IMR-90 (cell line): Measurements from ENCODE around the gene SMIM41. TPM values are rescaled to one million over a fixed set of nuclear protein-coding genes. Genes with fewer than 3 reads are reported as not detected.

Experiments used
- CEBPB ChIP-seq: IDR thresholded peaks from 2 replicates; pipeline ENCODE4 v1.6.1; 2012; ENCODE audit warnings: low read depth, low read length, improper control_type of control experiment
- FOS ChIP-seq: fragments of 150-350 bp; IDR thresholded peaks from 2 replicates; pipeline ENCODE4 v1.6.1; 2016; ENCODE audit warnings: low read depth, low read length
- RFX5 ChIP-seq: IDR thresholded peaks from 2 replicates; pipeline ENCODE4 v1.8.0; 2012; ENCODE audit warnings: low read depth, mild to moderate bottlenecking, low read length, moderate library complexity
- polyA plus RNA-seq, 3 experiments: library from polyadenylated mRNA; depleted of rRNA; stranded (reverse); fragments of >200 nt; gene quantifications; 2 replicates each; pipeline ENCODE4 v1.2.3, GENCODE V29; 2012; ENCODE audit warnings: low replicate concordance in 1 of 3
- total RNA-seq: library from RNA; depleted of rRNA; stranded (reverse); fragments of >200 nt; gene quantifications from 2 replicates; pipeline ENCODE4 v1.2.3, GENCODE V29; 2012
- TF ChIP-seq, protein P1 (sequence below): conservative IDR thresholded peaks from 2 replicates; pipeline ENCODE4 v1.5.1; 2012; ENCODE audit warnings: mild to moderate bottlenecking, low read depth, low read length, improper control_type of control experiment
- TF ChIP-seq, protein P2 (sequence below): fragments of 150-350 bp; IDR thresholded peaks from 2 replicates; pipeline ENCODE4 v1.6.1; 2016; ENCODE audit warnings: low read depth, mild to moderate bottlenecking, low read length, moderate library complexity, borderline replicate concordance

The SMIM41 gene
- total and polyA plus RNA-seq, 2 of the 4 experiments (the other 2 are of a cell fraction): not detected

DNA sequence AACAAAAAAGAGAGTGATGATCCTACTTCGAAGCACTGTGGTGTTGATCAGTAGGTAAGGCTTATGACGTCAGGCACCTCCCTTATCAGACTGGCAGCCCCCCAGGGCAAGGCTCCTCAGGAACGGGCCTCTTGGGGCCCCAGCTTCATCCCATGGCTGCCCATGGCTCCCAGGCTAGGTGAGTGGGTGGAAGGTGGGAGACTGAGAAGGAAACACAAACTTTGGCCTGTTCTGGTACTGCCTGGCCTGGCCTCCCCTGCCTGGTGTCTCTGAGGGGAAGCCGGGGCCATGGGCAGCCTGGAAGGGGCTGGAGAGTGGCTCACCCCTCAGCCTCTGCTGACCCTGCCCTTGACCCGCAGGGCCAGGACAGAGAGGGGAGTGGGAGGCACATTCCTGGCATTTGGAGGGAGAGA is 73.4 kb downstream of the SMIM41 start (continued):
- TF ChIP-seq, protein P1, sequence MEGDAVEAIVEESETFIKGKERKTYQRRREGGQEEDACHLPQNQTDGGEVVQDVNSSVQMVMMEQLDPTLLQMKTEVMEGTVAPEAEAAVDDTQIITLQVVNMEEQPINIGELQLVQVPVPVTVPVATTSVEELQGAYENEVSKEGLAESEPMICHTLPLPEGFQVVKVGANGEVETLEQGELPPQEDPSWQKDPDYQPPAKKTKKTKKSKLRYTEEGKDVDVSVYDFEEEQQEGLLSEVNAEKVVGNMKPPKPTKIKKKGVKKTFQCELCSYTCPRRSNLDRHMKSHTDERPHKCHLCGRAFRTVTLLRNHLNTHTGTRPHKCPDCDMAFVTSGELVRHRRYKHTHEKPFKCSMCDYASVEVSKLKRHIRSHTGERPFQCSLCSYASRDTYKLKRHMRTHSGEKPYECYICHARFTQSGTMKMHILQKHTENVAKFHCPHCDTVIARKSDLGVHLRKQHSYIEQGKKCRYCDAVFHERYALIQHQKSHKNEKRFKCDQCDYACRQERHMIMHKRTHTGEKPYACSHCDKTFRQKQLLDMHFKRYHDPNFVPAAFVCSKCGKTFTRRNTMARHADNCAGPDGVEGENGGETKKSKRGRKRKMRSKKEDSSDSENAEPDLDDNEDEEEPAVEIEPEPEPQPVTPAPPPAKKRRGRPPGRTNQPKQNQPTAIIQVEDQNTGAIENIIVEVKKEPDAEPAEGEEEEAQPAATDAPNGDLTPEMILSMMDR: no peak
- TF ChIP-seq, protein P2, sequence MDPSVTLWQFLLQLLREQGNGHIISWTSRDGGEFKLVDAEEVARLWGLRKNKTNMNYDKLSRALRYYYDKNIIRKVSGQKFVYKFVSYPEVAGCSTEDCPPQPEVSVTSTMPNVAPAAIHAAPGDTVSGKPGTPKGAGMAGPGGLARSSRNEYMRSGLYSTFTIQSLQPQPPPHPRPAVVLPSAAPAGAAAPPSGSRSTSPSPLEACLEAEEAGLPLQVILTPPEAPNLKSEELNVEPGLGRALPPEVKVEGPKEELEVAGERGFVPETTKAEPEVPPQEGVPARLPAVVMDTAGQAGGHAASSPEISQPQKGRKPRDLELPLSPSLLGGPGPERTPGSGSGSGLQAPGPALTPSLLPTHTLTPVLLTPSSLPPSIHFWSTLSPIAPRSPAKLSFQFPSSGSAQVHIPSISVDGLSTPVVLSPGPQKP: no peak
- no peak for TF ChIP-seq RFX5
- no peak for TF ChIP-seq CEBPB
- no peak for TF ChIP-seq FOS
